ENCODE data around the gene AADAC. TPM values are rescaled to one million over a fixed set of nuclear protein-coding genes. Genes with fewer than 3 reads are reported as not detected.
"Not testable (repeated sequence)": the region's sequence is repeated elsewhere in the genome, so short reads cannot be mapped to it uniquely, and the experiment has no call there.

Gene AADAC
- total RNA-seq, 1 donor from 2014 or later: not detected

DNA sequence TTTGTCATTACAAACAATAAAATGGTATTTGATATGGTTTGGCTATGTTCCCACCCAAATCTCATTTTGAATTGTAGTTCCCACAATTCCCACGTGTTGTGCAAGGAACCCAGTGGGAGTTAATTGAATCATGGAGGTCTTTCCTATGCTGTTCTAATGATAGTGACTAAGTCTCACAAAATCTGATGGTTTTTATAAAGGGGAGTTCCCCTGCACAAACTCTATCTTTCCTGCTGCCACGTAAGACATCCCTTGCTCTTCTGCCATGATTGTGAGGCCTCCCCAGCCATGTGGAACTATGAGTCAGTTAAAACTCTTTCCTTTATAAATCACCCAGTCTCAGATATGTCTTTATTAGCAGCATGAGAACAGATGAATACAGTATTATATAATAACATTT lies 15.4 kb upstream of the AADAC start:
- Mint-ChIP-seq H3K27ac (no peak overlapping the region), H3K9me3 (ENCODE audit: low read depth) (no peaks in the 10 kb centered on the region), H3K4me1 (ENCODE audit: low read depth) (peaks cover 10% of the 10 kb centered on the region), H3K27me3 (no peaks in the 10 kb centered on the region), H3K4me3 (ENCODE audit: low read depth) (no peak overlapping the region), H3K36me3 (ENCODE audit: insufficient read depth) (no peaks in the 10 kb centered on the region)
- no peak for DNase-seq (ENCODE audit: low spot score, unreplicated experiment)
- TF ChIP-seq, protein P1, sequence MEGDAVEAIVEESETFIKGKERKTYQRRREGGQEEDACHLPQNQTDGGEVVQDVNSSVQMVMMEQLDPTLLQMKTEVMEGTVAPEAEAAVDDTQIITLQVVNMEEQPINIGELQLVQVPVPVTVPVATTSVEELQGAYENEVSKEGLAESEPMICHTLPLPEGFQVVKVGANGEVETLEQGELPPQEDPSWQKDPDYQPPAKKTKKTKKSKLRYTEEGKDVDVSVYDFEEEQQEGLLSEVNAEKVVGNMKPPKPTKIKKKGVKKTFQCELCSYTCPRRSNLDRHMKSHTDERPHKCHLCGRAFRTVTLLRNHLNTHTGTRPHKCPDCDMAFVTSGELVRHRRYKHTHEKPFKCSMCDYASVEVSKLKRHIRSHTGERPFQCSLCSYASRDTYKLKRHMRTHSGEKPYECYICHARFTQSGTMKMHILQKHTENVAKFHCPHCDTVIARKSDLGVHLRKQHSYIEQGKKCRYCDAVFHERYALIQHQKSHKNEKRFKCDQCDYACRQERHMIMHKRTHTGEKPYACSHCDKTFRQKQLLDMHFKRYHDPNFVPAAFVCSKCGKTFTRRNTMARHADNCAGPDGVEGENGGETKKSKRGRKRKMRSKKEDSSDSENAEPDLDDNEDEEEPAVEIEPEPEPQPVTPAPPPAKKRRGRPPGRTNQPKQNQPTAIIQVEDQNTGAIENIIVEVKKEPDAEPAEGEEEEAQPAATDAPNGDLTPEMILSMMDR (IDR thresholded peaks at IDR 0.05; ENCODE audit: unreplicated experiment): no peak

DNA sequence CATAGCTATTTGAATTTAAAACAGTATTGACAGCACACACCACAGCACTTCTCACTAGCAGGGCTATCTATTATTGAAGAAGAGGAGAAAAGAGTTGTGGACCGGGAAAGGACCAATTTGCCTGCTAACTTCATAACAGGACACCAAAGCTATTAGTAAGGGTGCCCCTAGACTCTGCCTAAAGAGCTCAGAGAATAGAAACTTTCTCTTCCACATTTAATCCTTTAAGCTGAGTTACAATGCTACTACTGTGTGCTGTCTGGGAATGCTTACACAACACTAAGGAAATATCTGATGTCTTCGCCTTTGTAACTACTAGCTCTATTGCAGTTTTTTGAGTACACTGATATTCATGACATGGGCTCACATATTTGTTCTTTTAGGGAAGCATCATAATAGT lies 13.5 kb upstream of the AADAC start:
- Mint-ChIP-seq H3K4me3 (ENCODE audit: low read depth) (no peak overlapping the region), H3K36me3 (ENCODE audit: insufficient read depth) (no peaks in the 10 kb centered on the region), H3K27me3 (no peaks in the 10 kb centered on the region), H3K9me3 (ENCODE audit: low read depth) (no peaks in the 10 kb centered on the region), H3K27ac (no peak overlapping the region), H3K4me1 (ENCODE audit: low read depth) (peaks cover 3% of the 10 kb centered on the region)
- TF ChIP-seq, protein P1 (IDR thresholded peaks at IDR 0.05; ENCODE audit: unreplicated experiment): no peak
- no peak for DNase-seq (ENCODE audit: low spot score, unreplicated experiment)

DNA sequence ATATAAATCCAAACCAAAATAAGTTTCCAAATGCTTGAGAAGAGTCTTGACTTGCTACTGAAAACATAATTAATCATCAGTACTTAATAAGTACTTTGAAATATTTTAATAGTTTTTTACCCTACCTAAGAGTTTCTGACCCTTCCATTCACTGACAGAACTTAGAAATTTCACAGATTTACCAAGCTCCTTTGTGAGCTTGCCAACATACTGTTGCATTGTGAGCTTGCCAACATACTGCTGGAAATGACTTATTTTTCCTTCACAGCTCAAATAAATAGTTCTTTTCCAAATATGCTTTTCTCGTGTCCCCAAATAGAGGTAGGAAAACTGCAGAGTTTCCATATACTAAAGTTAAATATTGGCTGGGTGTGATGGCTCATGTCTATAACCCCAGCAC lies 9.6 kb upstream of the AADAC start:
- no peaks in the 10 kb centered on the region for H3K27me3 Mint-ChIP-seq

DNA sequence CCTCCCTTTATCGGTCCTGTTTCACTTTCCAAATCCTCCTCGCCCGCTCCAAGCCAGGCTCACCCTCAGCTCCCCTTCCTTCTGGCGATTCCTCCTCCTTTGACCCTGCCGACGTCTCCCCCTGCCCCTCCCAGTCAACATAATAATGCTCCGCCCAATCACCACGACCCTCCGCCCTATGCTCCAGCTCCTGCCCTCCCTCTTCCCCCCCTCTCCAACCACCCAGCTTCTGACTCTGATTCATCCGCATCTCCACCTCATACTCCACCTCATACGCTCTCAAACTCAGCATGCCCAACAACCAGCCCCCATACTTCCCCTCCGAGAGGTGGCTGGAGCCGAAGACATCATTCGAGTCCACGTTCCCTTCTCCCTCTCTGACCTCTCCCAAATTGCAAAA lies 7.1 kb upstream of the AADAC start:
- Mint-ChIP-seq H3K27ac (no peak overlapping the region), H3K27me3 (no peaks in the 10 kb centered on the region), H3K4me3 (ENCODE audit: low read depth) (no peak overlapping the region), H3K36me3 (ENCODE audit: insufficient read depth) (peaks cover 1% of the 10 kb centered on the region), H3K4me1 (ENCODE audit: low read depth) (no peaks in the 10 kb centered on the region), H3K9me3 (ENCODE audit: low read depth) (peaks cover 23% of the 10 kb centered on the region)
- no peak for DNase-seq (ENCODE audit: low spot score, unreplicated experiment)
- TF ChIP-seq, protein P1 (IDR thresholded peaks at IDR 0.05; ENCODE audit: unreplicated experiment): no peak

More for the DNA sequence above, 9.6 kb upstream of the AADAC start:
- Mint-ChIP-seq H3K4me1 (ENCODE audit: low read depth) (peaks cover 3% of the 10 kb centered on the region), H3K4me3 (ENCODE audit: low read depth) (no peak overlapping the region), H3K9me3 (ENCODE audit: low read depth) (peaks cover 23% of the 10 kb centered on the region), H3K36me3 (ENCODE audit: insufficient read depth) (peaks cover 1% of the 10 kb centered on the region), H3K27ac (no peak overlapping the region)
- TF ChIP-seq, protein P1 (IDR thresholded peaks at IDR 0.05; ENCODE audit: unreplicated experiment): no peak
- DNase-seq (ENCODE audit: low spot score, unreplicated experiment): no peak

DNA sequence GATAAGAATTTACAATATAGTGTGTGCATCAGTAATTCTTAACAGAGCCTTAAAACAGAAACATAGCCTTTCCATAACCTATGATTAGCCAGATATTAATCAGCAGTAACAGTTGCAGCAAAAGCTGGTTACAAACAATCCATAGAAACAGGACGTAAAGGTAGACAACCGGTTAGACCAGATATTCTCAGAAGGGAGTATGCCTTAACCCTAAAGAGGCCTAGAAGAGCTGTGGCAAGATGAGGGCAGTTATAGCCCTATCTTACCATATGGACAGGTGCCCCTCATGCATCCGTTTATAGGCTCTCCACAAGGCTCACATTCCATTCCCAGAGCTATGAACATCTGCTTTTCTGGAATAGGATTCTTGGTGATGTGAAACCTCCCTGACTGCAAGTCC lies 5.0 kb upstream of the AADAC start:
- not testable (repeated sequence) for H3K27me3 Mint-ChIP-seq; DNase-seq (ENCODE audit: low spot score, unreplicated experiment); H3K4me3 Mint-ChIP-seq (ENCODE audit: low read depth); H3K27ac Mint-ChIP-seq; H3K4me1 Mint-ChIP-seq (ENCODE audit: low read depth); H3K36me3 Mint-ChIP-seq (ENCODE audit: insufficient read depth)
- H3K9me3 Mint-ChIP-seq (ENCODE audit: low read depth): peaks cover 23% of the 10 kb centered on the region

DNA sequence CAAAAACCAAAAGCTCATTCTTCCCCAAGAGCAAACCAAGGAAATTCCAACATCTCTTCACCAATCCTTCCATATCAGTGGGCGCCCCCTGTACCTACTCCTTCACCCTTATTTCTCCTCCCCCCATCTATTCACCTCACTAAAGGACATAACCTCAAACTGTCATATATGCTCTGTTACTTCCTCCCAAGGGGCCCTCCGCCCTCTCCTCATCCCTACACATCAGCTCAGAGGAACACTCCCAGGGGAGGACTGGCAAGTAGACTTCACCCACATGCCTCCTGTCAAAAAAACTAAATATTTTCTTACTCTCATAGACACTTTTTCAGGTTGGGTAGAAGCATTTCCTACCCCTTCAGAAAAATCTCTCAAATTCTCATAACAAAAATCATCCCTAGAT lies 2.4 kb upstream of the AADAC start:
- Mint-ChIP-seq H3K27me3 (no peaks in the 10 kb centered on the region), H3K4me3 (ENCODE audit: low read depth) (no peak overlapping the region), H3K9me3 (ENCODE audit: low read depth) (peaks cover 20% of the 10 kb centered on the region), H3K27ac (no peak overlapping the region), H3K36me3 (ENCODE audit: insufficient read depth) (peaks cover 1% of the 10 kb centered on the region), H3K4me1 (ENCODE audit: low read depth) (peaks cover 11% of the 10 kb centered on the region)
- TF ChIP-seq, protein P1 (IDR thresholded peaks at IDR 0.05; ENCODE audit: unreplicated experiment): no peak
- DNase-seq (ENCODE audit: low spot score, unreplicated experiment): no peak
